Endothelial cell of umbilical vein (primary cell): ENCODE measurements around the gene RANBP1.

ENCODE experiments used
- EZH2 ChIP-seq: IDR thresholded peaks from 2 replicates; pipeline ENCODE4 v1.6.1; 2012; ENCODE audit warnings: borderline replicate concordance, low read depth, mild to moderate bottlenecking, moderate library complexity, low read length, inconsistent platforms; ENCODE audit not compliant: severe bottlenecking
- MYC ChIP-seq: IDR thresholded peaks from one replicate; pipeline ENCODE4 v1.6.1; 2011; ENCODE audit warnings: mild to moderate bottlenecking, low read depth, low read length
- POLR2A ChIP-seq: IDR thresholded peaks from 2 replicates; pipeline ENCODE4 v1.6.1; 2012; ENCODE audit warnings: low read depth, mild to moderate bottlenecking, control low read depth, low read length
- TF ChIP-seq, protein P1 (sequence below), 2 donors: IDR thresholded peaks; 1 replicate in 1 of 2; 2 replicates in 1 of 2; pipeline ENCODE4 v1.5.1; 2011; ENCODE audit warnings: low read length in 2 of 2, mild to moderate bottlenecking in 2 of 2, moderate library complexity in 2 of 2, control low read depth in 1 of 2, inconsistent platforms in 1 of 2, low read depth in 1 of 2; ENCODE audit not compliant: insufficient read depth in 1 of 2; ENCODE audit errors: extremely low read depth in 1 of 2

DNA sequence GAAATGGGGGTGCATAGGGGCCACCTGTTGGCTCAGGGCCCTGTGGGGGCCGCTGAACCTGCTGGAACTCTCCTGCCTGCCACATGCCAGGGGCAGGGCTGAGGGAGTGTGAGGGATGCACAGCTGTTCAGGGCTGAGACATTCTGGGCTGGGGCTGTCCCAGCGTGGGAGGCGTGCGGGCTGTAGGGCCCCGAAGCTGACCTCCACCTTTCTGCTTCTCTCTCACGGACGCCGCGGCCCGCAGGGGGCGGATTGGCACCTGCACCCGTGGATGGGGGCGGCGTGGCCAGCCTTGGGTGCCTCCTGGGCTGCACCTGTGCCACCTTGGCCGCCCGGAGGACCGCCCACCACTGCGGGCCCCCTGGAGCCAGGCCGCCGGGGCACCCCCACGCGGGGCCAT is 30.9 kb downstream of the RANBP1 start:
- TF ChIP-seq MYC (no peak), POLR2A (no peak), EZH2 (no peak)
- TF ChIP-seq, protein P1, sequence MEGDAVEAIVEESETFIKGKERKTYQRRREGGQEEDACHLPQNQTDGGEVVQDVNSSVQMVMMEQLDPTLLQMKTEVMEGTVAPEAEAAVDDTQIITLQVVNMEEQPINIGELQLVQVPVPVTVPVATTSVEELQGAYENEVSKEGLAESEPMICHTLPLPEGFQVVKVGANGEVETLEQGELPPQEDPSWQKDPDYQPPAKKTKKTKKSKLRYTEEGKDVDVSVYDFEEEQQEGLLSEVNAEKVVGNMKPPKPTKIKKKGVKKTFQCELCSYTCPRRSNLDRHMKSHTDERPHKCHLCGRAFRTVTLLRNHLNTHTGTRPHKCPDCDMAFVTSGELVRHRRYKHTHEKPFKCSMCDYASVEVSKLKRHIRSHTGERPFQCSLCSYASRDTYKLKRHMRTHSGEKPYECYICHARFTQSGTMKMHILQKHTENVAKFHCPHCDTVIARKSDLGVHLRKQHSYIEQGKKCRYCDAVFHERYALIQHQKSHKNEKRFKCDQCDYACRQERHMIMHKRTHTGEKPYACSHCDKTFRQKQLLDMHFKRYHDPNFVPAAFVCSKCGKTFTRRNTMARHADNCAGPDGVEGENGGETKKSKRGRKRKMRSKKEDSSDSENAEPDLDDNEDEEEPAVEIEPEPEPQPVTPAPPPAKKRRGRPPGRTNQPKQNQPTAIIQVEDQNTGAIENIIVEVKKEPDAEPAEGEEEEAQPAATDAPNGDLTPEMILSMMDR (IDR thresholded peaks at IDR 0.05; ENCODE audit: extremely low read depth in 1 of 2, insufficient read depth in 1 of 2, low read depth in 1 of 2, low read length in 2 of 2): no peak
